Urinary bladder (tissue), 4 donors: ENCODE results near the gene MEIS2. TPM values are rescaled to one million over a fixed set of nuclear protein-coding genes. Genes with fewer than 3 reads are reported as not detected.

ENCODE experiments used
- DNase-seq: peaks from one replicate; pipeline ENCODE4 v3.0.0-alpha.2; 2015; ENCODE audit errors: extremely low spot score
- H3K27ac ChIP-seq: one replicate; pipeline ENCODE4 v1.5.1; 2013; ENCODE audit warnings: low read depth, mild to moderate bottlenecking, moderate library complexity
- H3K36me3 ChIP-seq: one replicate; pipeline ENCODE4 v1.6.1; 2013; ENCODE audit warnings: mild to moderate bottlenecking, moderate library complexity; ENCODE audit not compliant: insufficient read depth
- H3K4me1 ChIP-seq: one replicate; pipeline ENCODE4 v1.6.1; 2013; ENCODE audit warnings: mild to moderate bottlenecking, moderate library complexity; ENCODE audit not compliant: insufficient read depth
- H3K4me3 ChIP-seq: one replicate; pipeline ENCODE4 v1.5.1; 2013; ENCODE audit warnings: low read depth, low read length
- WGBS: extraction: QIAGEN DNeasy Blood & Tissue Kit; methylation state at CpG from one replicate; pipeline ENCODE4 v1.1.7; 2013; 5-methylcytosine and 5-hydroxymethylcytosine counted together
- polyA plus RNA-seq: library from polyadenylated mRNA; stranded (reverse); fragments of 200-250 nt; gene quantifications from one replicate; pipeline ENCODE4 v1.2.3, GENCODE V29; 2013
- small RNA-seq: library from RNA; depleted of rRNA; stranded (forward); fragments of <200 nt; gene quantifications from one replicate; pipeline ENCODE3, GENCODE V24; 2014
- total RNA-seq: library from RNA; depleted of rRNA; stranded (reverse); fragments of >200 nt; gene quantifications from one replicate; pipeline ENCODE4 v1.2.3, GENCODE V29; 2014
- donor health status: healthy with polysubstance abuse.
- donor health status: healthy.

The MEIS2 gene
- total and polyA plus RNA-seq, 2 donors, result 79.8 to 163 TPM

DNA sequence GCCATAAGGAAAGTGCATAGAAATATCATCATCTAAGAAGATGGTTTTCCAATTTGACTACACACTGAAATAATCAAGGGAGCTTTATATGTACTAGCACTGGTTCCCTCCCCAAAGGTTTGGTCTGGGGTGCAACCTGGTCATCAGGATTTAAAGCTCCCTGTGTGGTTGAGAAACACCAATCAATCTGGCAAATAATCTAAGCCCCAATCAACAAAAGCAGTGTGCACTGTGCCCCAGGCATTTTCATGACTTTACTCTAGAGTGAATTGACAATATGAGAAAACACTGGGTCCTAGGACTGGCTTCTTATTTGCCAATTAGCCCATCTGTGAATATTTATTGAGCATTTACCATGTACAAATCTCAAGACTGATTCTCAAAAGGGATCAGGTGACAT, 255.1 kb downstream of the MEIS2 start:
- no peak for DNase-seq
- no peaks in the 10 kb centered on the region for H3K36me3 ChIP-seq
- H3K27ac ChIP-seq, result no peak overlapping the region
- H3K4me1 ChIP-seq, result no peaks in the 10 kb centered on the region
- H3K4me3 ChIP-seq, result no peak overlapping the region

DNA sequence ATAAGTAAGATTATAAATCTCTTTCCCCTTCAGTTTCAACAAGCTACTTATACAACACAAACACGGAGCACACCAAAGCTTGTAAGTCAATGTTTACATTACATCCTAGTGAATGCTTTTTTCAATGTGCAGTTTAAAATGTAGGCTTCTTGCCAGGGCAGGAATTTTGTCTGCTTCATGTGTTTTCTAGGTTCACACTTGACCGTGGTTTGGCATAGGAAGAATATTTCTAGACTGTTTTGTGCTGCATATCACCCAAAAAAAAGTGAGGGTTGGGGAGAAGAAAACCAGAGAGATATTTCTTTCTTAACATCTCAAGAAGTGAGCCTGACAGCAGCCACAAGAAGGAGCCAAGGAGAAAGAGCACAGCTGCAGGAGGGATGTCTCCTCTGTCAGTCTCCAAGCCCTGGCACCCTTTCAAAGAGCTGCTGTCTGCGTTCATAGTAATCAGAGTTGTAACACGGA, 255.8 kb downstream of the MEIS2 start:
- 9% methylated on average over 4 of the region's 4 CpGs for WGBS
- H3K4me3 ChIP-seq, result no peak overlapping the region
- no peaks in the 10 kb centered on the region for H3K4me1 ChIP-seq
- no peak overlapping the region for H3K27ac ChIP-seq
- no peak for DNase-seq
- no peaks in the 10 kb centered on the region for H3K36me3 ChIP-seq

DNA sequence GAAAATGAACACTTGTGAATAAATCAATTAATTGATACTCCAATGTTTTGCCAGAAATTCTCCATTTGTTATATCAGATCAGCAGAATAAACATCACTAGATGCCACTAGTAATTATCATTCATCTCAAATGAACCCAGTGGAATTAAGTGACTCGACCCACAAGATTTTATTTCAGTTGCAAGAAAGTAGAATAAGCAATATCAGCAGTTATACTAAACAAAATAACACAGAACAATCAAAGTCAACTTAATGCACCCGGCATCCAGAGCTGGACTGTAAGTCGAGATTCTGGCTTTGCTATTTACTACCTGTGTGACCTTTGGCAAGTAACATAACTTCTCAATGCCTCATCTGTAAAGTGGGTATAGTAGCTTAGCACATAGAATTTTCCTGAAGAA, 256.5 kb downstream of the MEIS2 start:
- Histone ChIP-seq H3K36me3 (no peaks in the 10 kb centered on the region), H3K4me1 (no peaks in the 10 kb centered on the region), H3K27ac (no peak overlapping the region), H3K4me3 (no peak overlapping the region)
- DNase-seq, result no peak
- 62% methylated on average over 3 of the region's 3 CpGs for WGBS

DNA sequence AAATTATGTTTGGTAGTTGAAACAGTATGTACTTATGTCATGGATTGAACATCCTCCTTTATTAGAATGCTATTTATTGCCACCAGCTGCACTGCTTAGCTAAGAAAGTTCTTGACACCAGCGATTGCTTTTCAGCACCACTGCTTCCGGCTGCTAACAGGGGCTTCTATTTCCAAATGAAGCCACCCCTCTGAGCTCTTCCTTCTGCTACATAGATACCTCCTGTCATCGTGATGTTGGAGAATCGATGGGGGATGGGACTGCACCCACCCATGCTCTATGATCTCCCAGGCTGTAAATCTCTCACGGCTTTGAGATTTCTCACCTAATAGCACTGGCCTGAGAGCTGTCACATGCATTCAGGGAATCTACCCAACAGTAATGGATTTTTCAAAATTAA, 259.2 kb downstream of the MEIS2 start:
- Histone ChIP-seq H3K4me3 (no peak overlapping the region), H3K4me1 (no peaks in the 10 kb centered on the region), H3K27ac (no peak overlapping the region), H3K36me3 (no peaks in the 10 kb centered on the region)
- 56% methylated on average over 5 of the region's 5 CpGs for WGBS
- DNase-seq, result no peak

Small RNAs within 50 kb of the gene (small RNA-seq; reads per million reads assigned to genes)
- gene MIR8063 (not detected), gene RF00012 (not detected), gene RF00019 (not detected)
